IMR-90 (cell line): Measurements from ENCODE around the gene STARD13. TPM values are rescaled to one million over a fixed set of nuclear protein-coding genes. Genes with fewer than 3 reads are reported as not detected.
A peak's percentile ranks its signal among the peaks of the same experiment; 100 is the strongest.

Experiments
- ATAC-seq: fragments of 200-7000 bp; cut with Tn5 transposase; 2 replicates; pipeline ENCODE4 v1.9.1; 2020; ENCODE audit warnings: low read depth, mild to moderate bottlenecking, moderate library complexity
- BruUV-seq: library from RNA; stranded (reverse); fragments of 400-500 nt; replicated peaks from 2 replicates; lab custom pipeline; 2021; lab: Mats Ljungman, UMichigan
- CTCF ChIA-PET: fragments of 300-600 bp; formaldehyde crosslinking; extraction: SDS; loops from one replicate; lab custom pipeline; 2021; ENCODE audit warnings: antibody characterized with exemption; lab: Yijun Ruan, JAX
- POLR2A ChIA-PET: fragments of 300-600 bp; sonication (Branson Sonifier 250); formaldehyde crosslinking; loops from one replicate; lab custom pipeline; 2022; ENCODE audit warnings: antibody characterized with exemption; ENCODE audit not compliant: unreplicated experiment; lab: Charles Lee
- DNase-seq: peaks from one replicate; pipeline ENCODE4 v3.0.0; 2013
- H2AFZ ChIP-seq: replicated peaks from 2 replicates; pipeline ENCODE3; 2013; ENCODE audit warnings: low read length, mild to moderate bottlenecking; ENCODE audit not compliant: poor library complexity
- H2AK5ac ChIP-seq: 2 replicates; pipeline ENCODE4 v1.6.1; 2013; ENCODE audit warnings: low read depth, low read length, inconsistent platforms
- H2AK9ac ChIP-seq: replicated peaks from 2 replicates; pipeline ENCODE3; 2013; ENCODE audit warnings: mild to moderate bottlenecking, low read depth, low read length, moderate library complexity; ENCODE audit not compliant: poor library complexity
- H2BK120ac ChIP-seq: 2 replicates; pipeline ENCODE4 v1.6.1; 2013; ENCODE audit warnings: low read depth, low read length, inconsistent platforms
- H2BK15ac ChIP-seq: 3 replicates; pipeline ENCODE4 v1.6.1; 2013; ENCODE audit warnings: low read depth, low read length, inconsistent platforms
- H2BK20ac ChIP-seq: 2 replicates; pipeline ENCODE4 v1.6.1; 2013; ENCODE audit warnings: low read depth, mild to moderate bottlenecking, inconsistent platforms, low read length, moderate library complexity
- H2BK5ac ChIP-seq: 2 replicates; pipeline ENCODE4 v1.6.1; 2013; ENCODE audit warnings: mild to moderate bottlenecking, low read depth, low read length, inconsistent platforms; ENCODE audit not compliant: poor library complexity, severe bottlenecking
- H3K14ac ChIP-seq: replicated peaks from 2 replicates; pipeline ENCODE4 v1.6.1; 2013; ENCODE audit warnings: low read depth, low read length, inconsistent platforms
- H3K18ac ChIP-seq: 2 replicates; pipeline ENCODE4 v1.6.1; 2013; ENCODE audit warnings: low read depth, low read length, control low read depth
- H3K23ac ChIP-seq: 2 replicates; pipeline ENCODE4 v1.6.1; 2013; ENCODE audit warnings: low read depth, low read length, inconsistent platforms
- H3K27ac ChIP-seq: 2 replicates; pipeline ENCODE4 v1.5.1; 2013; ENCODE audit warnings: mild to moderate bottlenecking, control low read depth, low read length; ENCODE audit not compliant: insufficient read depth
- H3K27me3 ChIP-seq: 2 replicates; pipeline ENCODE4 v1.6.1; 2013; ENCODE audit warnings: low read length; ENCODE audit not compliant: control insufficient read depth, insufficient read depth
- H3K36me3 ChIP-seq: 2 replicates; pipeline ENCODE4 v1.6.1; 2013; ENCODE audit warnings: low read length, mixed read lengths; ENCODE audit not compliant: control insufficient read depth, insufficient read depth
- H3K4ac ChIP-seq: 2 replicates; pipeline ENCODE4 v1.6.1; 2013; ENCODE audit warnings: low read depth, low read length, inconsistent platforms
- H3K4me1 ChIP-seq: 2 replicates; pipeline ENCODE4 v1.6.1; 2013; ENCODE audit warnings: low read length, mixed read lengths; ENCODE audit not compliant: control insufficient read depth, insufficient read depth
- H3K4me2 ChIP-seq: 2 replicates; pipeline ENCODE4 v1.6.1; 2013; ENCODE audit warnings: low read depth, mild to moderate bottlenecking, control low read depth, low read length, moderate library complexity
- H3K4me3 ChIP-seq: 2 replicates; pipeline ENCODE4 v1.5.1; 2013; ENCODE audit warnings: low read depth, mild to moderate bottlenecking, control low read depth, low read length, moderate library complexity; ENCODE audit not compliant: insufficient read depth
- H3K56ac ChIP-seq: 2 replicates; pipeline ENCODE4 v1.6.1; 2013; ENCODE audit warnings: low read length, inconsistent platforms; ENCODE audit not compliant: insufficient read depth; ENCODE audit errors: extremely low read depth
- H3K79me1 ChIP-seq, 2 experiments: 2 replicates each; pipeline ENCODE4 v1.6.1; 2013; ENCODE audit warnings: low read length in 2 of 2, inconsistent platforms in 1 of 2, low read depth in 1 of 2
- H3K9ac ChIP-seq: 2 replicates; pipeline ENCODE4 v1.6.1; 2013; ENCODE audit warnings: low read depth, low read length, control low read depth
- H3K9me1 ChIP-seq: 2 replicates; pipeline ENCODE4 v1.6.1; 2013; ENCODE audit warnings: low read length, inconsistent platforms; ENCODE audit not compliant: insufficient read depth
- H3K9me3 ChIP-seq: 2 replicates; pipeline ENCODE4 v1.6.1; 2013; ENCODE audit warnings: low read length; ENCODE audit not compliant: control insufficient read depth, insufficient read depth
- H4K20me1 ChIP-seq: 2 replicates; pipeline ENCODE4 v1.6.1; 2013; ENCODE audit warnings: low read length, inconsistent platforms; ENCODE audit not compliant: insufficient read depth
- H4K5ac ChIP-seq: 2 replicates; pipeline ENCODE4 v1.6.1; 2013; ENCODE audit warnings: mild to moderate bottlenecking, low read depth, low read length, control low read depth
- H4K8ac ChIP-seq, 2 experiments: 2 replicates each; pipeline ENCODE4 v1.6.1; 2013; ENCODE audit warnings: low read depth in 2 of 2, low read length in 2 of 2, control low read depth in 1 of 2, inconsistent platforms in 1 of 2
- H4K91ac ChIP-seq: 2 replicates; pipeline ENCODE4 v1.6.1; 2013; ENCODE audit warnings: low read depth, low read length, inconsistent platforms; ENCODE audit not compliant: insufficient read depth
- BHLHE40 ChIP-seq: fragments of 150-350 bp; IDR thresholded peaks from 2 replicates; pipeline ENCODE4 v1.6.1; 2016; ENCODE audit warnings: mild to moderate bottlenecking, low read depth, low read length
- FOS ChIP-seq: fragments of 150-350 bp; IDR thresholded peaks from 2 replicates; pipeline ENCODE4 v1.6.1; 2016; ENCODE audit warnings: low read depth, low read length
- MAZ ChIP-seq: IDR thresholded peaks from 2 replicates; pipeline ENCODE4 v1.6.1; 2012; ENCODE audit warnings: low read depth, mild to moderate bottlenecking, low read length, improper control_type of control experiment, moderate library complexity, borderline replicate concordance
- MXI1 ChIP-seq: IDR thresholded peaks from 2 replicates; pipeline ENCODE4 v1.6.1; 2012; ENCODE audit warnings: low read depth, mild to moderate bottlenecking, low read length, moderate library complexity, borderline replicate concordance
- POLR2A ChIP-seq: IDR thresholded peaks from 2 replicates; pipeline ENCODE4 v1.6.1; 2012; ENCODE audit warnings: mild to moderate bottlenecking, low read depth, low read length
- RAD21 ChIP-seq: IDR thresholded peaks from 2 replicates; pipeline ENCODE4 v1.6.1; 2012; ENCODE audit warnings: low read length, improper control_type of control experiment
- RCOR1 ChIP-seq: IDR thresholded peaks from 2 replicates; pipeline ENCODE4 v1.6.1; 2012; ENCODE audit warnings: mild to moderate bottlenecking, low read length, improper control_type of control experiment; ENCODE audit not compliant: insufficient replicate concordance
- RFX5 ChIP-seq: IDR thresholded peaks from 2 replicates; pipeline ENCODE4 v1.8.0; 2012; ENCODE audit warnings: low read depth, mild to moderate bottlenecking, low read length, moderate library complexity
- WGBS, 2 experiments: methylation state at CpG; one replicate each; pipeline versions ENCODE4 v1.1.5 to v1.1.7; 2013; ENCODE audit warnings: missing lambda C conversion rate in 2 of 2; ENCODE audit not compliant: insufficient read length in 1 of 2; ENCODE audit errors: extremely low coverage in 2 of 2; 5-methylcytosine and 5-hydroxymethylcytosine counted together
- dilution Hi-C: fragments of 300-500 bp; cut with HindIII; formaldehyde crosslinking; loops from one replicate; pipeline ENCODE4 v1.14.3; 2018; ENCODE audit warnings: low sequenced_read_pairs; ENCODE audit not compliant: unreplicated experiment
- in situ Hi-C: fragments of 300-500 bp; cut with MboI; formaldehyde crosslinking; loops from 3 replicates; pipeline ENCODE4 v1.14.3; 2019; ENCODE audit warnings: low sequenced_read_pairs, inconsistent platforms, mixed read lengths
- intact Hi-C: fragments of 100-400 bp; cut with micrococcal nuclease; formaldehyde crosslinking; loops from 2 replicates; pipeline ENCODE4 v1.10.0; 2022
- polyA plus RNA-seq, 3 experiments: library from polyadenylated mRNA; depleted of rRNA; stranded (reverse); fragments of >200 nt; gene quantifications; 2 replicates each; pipeline ENCODE4 v1.2.3, GENCODE V29; 2012; ENCODE audit warnings: low replicate concordance in 1 of 3
- total RNA-seq: library from RNA; depleted of rRNA; stranded (reverse); fragments of >200 nt; gene quantifications from 2 replicates; pipeline ENCODE4 v1.2.3, GENCODE V29; 2012
- TF ChIP-seq, protein P1 (sequence below): fragments of 150-350 bp; IDR thresholded peaks from 2 replicates; pipeline ENCODE4 v1.6.1; 2016; ENCODE audit warnings: low read depth, mild to moderate bottlenecking, low read length, moderate library complexity, borderline replicate concordance
- TF ChIP-seq, protein P2 (sequence below): fragments of 150-350 bp; IDR thresholded peaks from 2 replicates; pipeline ENCODE4 v1.6.1; 2017; ENCODE audit warnings: mild to moderate bottlenecking, antibody characterized with exemption, low read length, low read depth
- TF ChIP-seq, protein P3 (sequence below): conservative IDR thresholded peaks from 2 replicates; pipeline ENCODE4 v1.5.1; 2012; ENCODE audit warnings: mild to moderate bottlenecking, low read depth, low read length, improper control_type of control experiment

The STARD13 gene
- total and polyA plus RNA-seq, 2 of the 4 experiments (the other 2 are of a cell fraction): 23.6 to 46.6 TPM

DNA sequence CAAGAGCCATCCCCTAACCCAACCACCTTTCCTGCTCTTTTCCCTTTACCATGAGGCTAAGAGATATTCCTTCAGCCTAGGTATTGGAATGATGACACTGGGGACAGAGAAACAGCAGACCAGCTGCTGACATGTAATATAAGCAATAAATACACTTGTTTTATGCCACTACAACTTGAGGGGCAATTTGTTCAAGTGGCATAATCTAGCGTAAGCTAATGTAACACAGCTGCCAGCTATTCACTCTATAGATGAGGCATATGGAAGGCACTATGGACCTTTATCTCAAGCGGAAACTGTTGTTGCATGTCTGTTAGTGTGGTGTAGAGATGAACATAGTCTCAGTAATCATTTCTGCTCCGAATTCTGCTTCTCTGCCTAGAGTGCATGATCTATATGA is 111.1 kb downstream of the STARD13 start:
- intact Hi-C loops (no loop called here), in situ Hi-C loops (no loop called here)
- POLR2A ChIA-PET: no interaction called here

More for the DNA sequence above, 111.1 kb downstream of the STARD13 start:
- H2BK5ac ChIP-seq: peak overlapping the region; percentile 13
- no peak overlapping the region for H2AFZ ChIP-seq
- no peak overlapping the region for H3K4me2 ChIP-seq
- TF ChIP-seq, protein P1, sequence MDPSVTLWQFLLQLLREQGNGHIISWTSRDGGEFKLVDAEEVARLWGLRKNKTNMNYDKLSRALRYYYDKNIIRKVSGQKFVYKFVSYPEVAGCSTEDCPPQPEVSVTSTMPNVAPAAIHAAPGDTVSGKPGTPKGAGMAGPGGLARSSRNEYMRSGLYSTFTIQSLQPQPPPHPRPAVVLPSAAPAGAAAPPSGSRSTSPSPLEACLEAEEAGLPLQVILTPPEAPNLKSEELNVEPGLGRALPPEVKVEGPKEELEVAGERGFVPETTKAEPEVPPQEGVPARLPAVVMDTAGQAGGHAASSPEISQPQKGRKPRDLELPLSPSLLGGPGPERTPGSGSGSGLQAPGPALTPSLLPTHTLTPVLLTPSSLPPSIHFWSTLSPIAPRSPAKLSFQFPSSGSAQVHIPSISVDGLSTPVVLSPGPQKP: no peak
- no peak for TF ChIP-seq RCOR1
- TF ChIP-seq RAD21: no peak
- TF ChIP-seq BHLHE40: no peak
- TF ChIP-seq, protein P2, sequence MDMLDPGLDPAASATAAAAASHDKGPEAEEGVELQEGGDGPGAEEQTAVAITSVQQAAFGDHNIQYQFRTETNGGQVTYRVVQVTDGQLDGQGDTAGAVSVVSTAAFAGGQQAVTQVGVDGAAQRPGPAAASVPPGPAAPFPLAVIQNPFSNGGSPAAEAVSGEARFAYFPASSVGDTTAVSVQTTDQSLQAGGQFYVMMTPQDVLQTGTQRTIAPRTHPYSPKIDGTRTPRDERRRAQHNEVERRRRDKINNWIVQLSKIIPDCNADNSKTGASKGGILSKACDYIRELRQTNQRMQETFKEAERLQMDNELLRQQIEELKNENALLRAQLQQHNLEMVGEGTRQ: no peak
- TF ChIP-seq MXI1: no peak
- no peak for TF ChIP-seq RFX5
- TF ChIP-seq FOS: no peak
- TF ChIP-seq POLR2A: no peak
- no peak for TF ChIP-seq MAZ
- TF ChIP-seq, protein P3, sequence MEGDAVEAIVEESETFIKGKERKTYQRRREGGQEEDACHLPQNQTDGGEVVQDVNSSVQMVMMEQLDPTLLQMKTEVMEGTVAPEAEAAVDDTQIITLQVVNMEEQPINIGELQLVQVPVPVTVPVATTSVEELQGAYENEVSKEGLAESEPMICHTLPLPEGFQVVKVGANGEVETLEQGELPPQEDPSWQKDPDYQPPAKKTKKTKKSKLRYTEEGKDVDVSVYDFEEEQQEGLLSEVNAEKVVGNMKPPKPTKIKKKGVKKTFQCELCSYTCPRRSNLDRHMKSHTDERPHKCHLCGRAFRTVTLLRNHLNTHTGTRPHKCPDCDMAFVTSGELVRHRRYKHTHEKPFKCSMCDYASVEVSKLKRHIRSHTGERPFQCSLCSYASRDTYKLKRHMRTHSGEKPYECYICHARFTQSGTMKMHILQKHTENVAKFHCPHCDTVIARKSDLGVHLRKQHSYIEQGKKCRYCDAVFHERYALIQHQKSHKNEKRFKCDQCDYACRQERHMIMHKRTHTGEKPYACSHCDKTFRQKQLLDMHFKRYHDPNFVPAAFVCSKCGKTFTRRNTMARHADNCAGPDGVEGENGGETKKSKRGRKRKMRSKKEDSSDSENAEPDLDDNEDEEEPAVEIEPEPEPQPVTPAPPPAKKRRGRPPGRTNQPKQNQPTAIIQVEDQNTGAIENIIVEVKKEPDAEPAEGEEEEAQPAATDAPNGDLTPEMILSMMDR: no peak
- H2AK9ac ChIP-seq: no peak overlapping the region
- no peak overlapping the region for H2AK5ac ChIP-seq
- no peak for ATAC-seq
- H3K27me3 ChIP-seq: no peaks in the 10 kb centered on the region
- no peak for DNase-seq
- H3K4me1 ChIP-seq: peaks cover 21% of the 10 kb centered on the region
- H3K18ac ChIP-seq: peak overlapping the region; percentile 7; the same call in 1 of the 2 replicates
- peaks cover 17% of the 10 kb centered on the region for H3K36me3 ChIP-seq
- no peak overlapping the region for H4K91ac ChIP-seq
- H3K4me3 ChIP-seq: no peak overlapping the region
- H2BK120ac ChIP-seq: no peak overlapping the region
- H3K14ac ChIP-seq: peak overlapping the region; percentile 55
- BruUV-seq: no TSS peak
- no peak overlapping the region for H4K8ac ChIP-seq
- no peak overlapping the region for H2BK15ac ChIP-seq
- CTCF ChIA-PET: no interaction called here
- peaks cover 22% of the 10 kb centered on the region for H3K9me1 ChIP-seq
- H3K4ac ChIP-seq: peak overlapping the region; percentile 33; the same call in 1 of the 2 replicates
- peaks cover 44 to 81% of the 10 kb centered on the region in 2 experiments for H3K79me1 ChIP-seq
- H3K56ac ChIP-seq: no peak overlapping the region
- no CpG with 5 or more reads among the region's 3 CpGs for WGBS, 2 experiments
- H3K9ac ChIP-seq: no peak overlapping the region
- no peak overlapping the region for H4K5ac ChIP-seq
- peak overlapping the region; percentile 51; the same call in 1 of the 2 replicates for H3K23ac ChIP-seq
- peak overlapping the region; percentile 17; the same call in 1 of the 2 replicates for H3K27ac ChIP-seq
- peaks cover 31% of the 10 kb centered on the region for H4K20me1 ChIP-seq
- H2BK20ac ChIP-seq: no peak overlapping the region; the same call in 1 of the 2 replicates
- dilution Hi-C loops: no loop called here
- no peaks in the 10 kb centered on the region for H3K9me3 ChIP-seq
